SK-N-SH (cell line): Measurements from ENCODE around the gene PPIAL4G.
"Not testable (repeated sequence)": the region's sequence is repeated elsewhere in the genome, so short reads cannot be mapped to it uniquely, and the experiment has no call there.

Experiments used
- EP300 ChIP-seq, 2 experiments: IDR thresholded peaks; 2 replicates each; pipeline versions ENCODE4 v1.4.0 to v1.6.1; 2012; ENCODE audit warnings: borderline replicate concordance in 1 of 2, low read depth in 1 of 2, low read length in 1 of 2
- FOXM1 ChIP-seq: IDR thresholded peaks from 2 replicates; pipeline ENCODE4 v1.4.0; 2012; ENCODE audit warnings: low read depth, mild to moderate bottlenecking
- GABPA ChIP-seq: IDR thresholded peaks from 2 replicates; pipeline ENCODE4 v1.4.0; 2012; ENCODE audit warnings: low read depth, mild to moderate bottlenecking
- JUND ChIP-seq: IDR thresholded peaks from 2 replicates; pipeline ENCODE4 v1.4.0; 2012
- POLR2AphosphoS5 ChIP-seq: IDR thresholded peaks from 2 replicates; pipeline ENCODE4 v1.6.1; 2012; ENCODE audit warnings: low read depth, low read length
- TAF1 ChIP-seq: IDR thresholded peaks from 2 replicates; pipeline ENCODE4 v1.6.1; 2012; ENCODE audit warnings: low read depth, mild to moderate bottlenecking, low read length, moderate library complexity, borderline replicate concordance
- TF ChIP-seq, protein P1 (sequence below): fragments of 200-600 bp; sonication (generic); IDR thresholded peaks from 2 replicates; pipeline ENCODE4 v1.6.1; 2017; ENCODE audit warnings: antibody characterized with exemption, mild to moderate bottlenecking, moderate library complexity
- TF ChIP-seq, protein P2 (sequence below): fragments of 150-350 bp; IDR thresholded peaks from 2 replicates; pipeline ENCODE4 v1.6.1; 2016; ENCODE audit warnings: mild to moderate bottlenecking, low read depth, low read length
- TF ChIP-seq, protein P3 (sequence below): IDR thresholded peaks from 2 replicates; pipeline ENCODE4 v1.4.0; 2012; ENCODE audit warnings: low read depth
- TF ChIP-seq, protein P4 (sequence below): IDR thresholded peaks from 2 replicates; pipeline ENCODE4 v1.4.0; 2012; ENCODE audit warnings: low read depth, borderline replicate concordance

DNA sequence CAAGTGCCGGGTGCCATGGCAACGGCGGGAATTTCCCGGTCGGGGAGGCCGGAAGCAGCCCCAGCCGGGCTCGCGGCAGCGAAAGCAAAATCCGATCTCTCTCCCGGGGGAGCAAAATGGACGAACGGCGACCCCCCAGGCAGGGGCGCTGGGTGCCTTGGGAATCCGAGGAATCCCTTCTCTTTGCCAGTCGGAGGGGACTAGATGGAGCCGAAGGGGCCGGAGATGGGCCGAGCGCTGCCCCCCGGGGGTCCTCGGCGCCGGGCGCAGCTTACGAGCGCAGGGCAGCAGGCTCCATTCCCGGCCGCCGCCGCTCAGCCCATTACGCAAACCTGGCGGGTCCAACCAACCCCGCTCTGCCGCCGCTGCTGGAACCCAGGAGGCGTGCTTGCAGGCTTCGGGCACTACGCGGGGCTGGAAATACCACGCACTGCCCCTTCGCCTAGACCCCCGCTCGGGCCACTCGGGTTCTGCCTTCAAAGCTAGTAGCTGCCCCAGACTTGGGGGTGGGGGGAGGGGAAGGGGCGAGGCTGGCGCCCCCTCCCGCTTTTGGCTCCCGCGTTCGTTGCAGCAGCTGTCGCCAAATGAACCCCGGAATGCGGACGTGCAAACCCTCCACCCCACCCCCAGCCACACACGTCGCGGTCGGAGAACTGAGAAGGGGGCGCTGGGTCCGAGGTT, 24.1 kb downstream of the PPIAL4G start:
- TF ChIP-seq, protein P1, sequence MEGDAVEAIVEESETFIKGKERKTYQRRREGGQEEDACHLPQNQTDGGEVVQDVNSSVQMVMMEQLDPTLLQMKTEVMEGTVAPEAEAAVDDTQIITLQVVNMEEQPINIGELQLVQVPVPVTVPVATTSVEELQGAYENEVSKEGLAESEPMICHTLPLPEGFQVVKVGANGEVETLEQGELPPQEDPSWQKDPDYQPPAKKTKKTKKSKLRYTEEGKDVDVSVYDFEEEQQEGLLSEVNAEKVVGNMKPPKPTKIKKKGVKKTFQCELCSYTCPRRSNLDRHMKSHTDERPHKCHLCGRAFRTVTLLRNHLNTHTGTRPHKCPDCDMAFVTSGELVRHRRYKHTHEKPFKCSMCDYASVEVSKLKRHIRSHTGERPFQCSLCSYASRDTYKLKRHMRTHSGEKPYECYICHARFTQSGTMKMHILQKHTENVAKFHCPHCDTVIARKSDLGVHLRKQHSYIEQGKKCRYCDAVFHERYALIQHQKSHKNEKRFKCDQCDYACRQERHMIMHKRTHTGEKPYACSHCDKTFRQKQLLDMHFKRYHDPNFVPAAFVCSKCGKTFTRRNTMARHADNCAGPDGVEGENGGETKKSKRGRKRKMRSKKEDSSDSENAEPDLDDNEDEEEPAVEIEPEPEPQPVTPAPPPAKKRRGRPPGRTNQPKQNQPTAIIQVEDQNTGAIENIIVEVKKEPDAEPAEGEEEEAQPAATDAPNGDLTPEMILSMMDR, result not testable (repeated sequence)
- TF ChIP-seq, protein P2, sequence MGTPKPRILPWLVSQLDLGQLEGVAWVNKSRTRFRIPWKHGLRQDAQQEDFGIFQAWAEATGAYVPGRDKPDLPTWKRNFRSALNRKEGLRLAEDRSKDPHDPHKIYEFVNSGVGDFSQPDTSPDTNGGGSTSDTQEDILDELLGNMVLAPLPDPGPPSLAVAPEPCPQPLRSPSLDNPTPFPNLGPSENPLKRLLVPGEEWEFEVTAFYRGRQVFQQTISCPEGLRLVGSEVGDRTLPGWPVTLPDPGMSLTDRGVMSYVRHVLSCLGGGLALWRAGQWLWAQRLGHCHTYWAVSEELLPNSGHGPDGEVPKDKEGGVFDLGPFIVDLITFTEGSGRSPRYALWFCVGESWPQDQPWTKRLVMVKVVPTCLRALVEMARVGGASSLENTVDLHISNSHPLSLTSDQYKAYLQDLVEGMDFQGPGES, result not testable (repeated sequence)
- TF ChIP-seq, protein P3, sequence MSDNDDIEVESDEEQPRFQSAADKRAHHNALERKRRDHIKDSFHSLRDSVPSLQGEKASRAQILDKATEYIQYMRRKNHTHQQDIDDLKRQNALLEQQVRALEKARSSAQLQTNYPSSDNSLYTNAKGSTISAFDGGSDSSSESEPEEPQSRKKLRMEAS, result not testable (repeated sequence)
- TF ChIP-seq JUND; EP300 (IDR thresholded peaks at IDR 0.05; ENCODE audit: borderline replicate concordance in 1 of 2, low read depth in 1 of 2, low read length in 1 of 2); POLR2AphosphoS5; TAF1; FOXM1; GABPA: not testable (repeated sequence)
- TF ChIP-seq, protein P4, sequence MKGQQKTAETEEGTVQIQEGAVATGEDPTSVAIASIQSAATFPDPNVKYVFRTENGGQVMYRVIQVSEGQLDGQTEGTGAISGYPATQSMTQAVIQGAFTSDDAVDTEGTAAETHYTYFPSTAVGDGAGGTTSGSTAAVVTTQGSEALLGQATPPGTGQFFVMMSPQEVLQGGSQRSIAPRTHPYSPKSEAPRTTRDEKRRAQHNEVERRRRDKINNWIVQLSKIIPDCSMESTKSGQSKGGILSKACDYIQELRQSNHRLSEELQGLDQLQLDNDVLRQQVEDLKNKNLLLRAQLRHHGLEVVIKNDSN, result not testable (repeated sequence)
